ENCODE results near the gene CASP8AP2. TPM values are rescaled to one million over a fixed set of nuclear protein-coding genes. Genes with fewer than 3 reads are reported as not detected.
"Not testable (repeated sequence)": the region's sequence is repeated elsewhere in the genome, so short reads cannot be mapped to it uniquely, and the experiment has no call there.

CASP8AP2 gene
- total RNA-seq (2022) (21.2 and 24.3 TPM in 2 replicates), Bru-seq, nascent RNA (percentile 80 among the genes with signal in this experiment), BruChase-seq, experiment 1, labeled RNA remaining after a 6-hour chase (percentile 81 among the genes with signal in this experiment), BruChase-seq, experiment 2, labeled RNA remaining after a 2-hour chase (percentile 90 among the genes with signal in this experiment)
- long read RNA-seq, partial matches to known transcripts, result 0 of 6 reads
- long read RNA-seq, other reads (novel, unspliced or antisense), result 6 of 6 reads

GRCh38 chr6:89829472-89830169 lies at the start of gene CASP8AP2:
Gene CASP8AP2, plus strand, starts transcription at chr6:89829880.
- TF ChIP-seq, protein P1, sequence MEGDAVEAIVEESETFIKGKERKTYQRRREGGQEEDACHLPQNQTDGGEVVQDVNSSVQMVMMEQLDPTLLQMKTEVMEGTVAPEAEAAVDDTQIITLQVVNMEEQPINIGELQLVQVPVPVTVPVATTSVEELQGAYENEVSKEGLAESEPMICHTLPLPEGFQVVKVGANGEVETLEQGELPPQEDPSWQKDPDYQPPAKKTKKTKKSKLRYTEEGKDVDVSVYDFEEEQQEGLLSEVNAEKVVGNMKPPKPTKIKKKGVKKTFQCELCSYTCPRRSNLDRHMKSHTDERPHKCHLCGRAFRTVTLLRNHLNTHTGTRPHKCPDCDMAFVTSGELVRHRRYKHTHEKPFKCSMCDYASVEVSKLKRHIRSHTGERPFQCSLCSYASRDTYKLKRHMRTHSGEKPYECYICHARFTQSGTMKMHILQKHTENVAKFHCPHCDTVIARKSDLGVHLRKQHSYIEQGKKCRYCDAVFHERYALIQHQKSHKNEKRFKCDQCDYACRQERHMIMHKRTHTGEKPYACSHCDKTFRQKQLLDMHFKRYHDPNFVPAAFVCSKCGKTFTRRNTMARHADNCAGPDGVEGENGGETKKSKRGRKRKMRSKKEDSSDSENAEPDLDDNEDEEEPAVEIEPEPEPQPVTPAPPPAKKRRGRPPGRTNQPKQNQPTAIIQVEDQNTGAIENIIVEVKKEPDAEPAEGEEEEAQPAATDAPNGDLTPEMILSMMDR (IDR thresholded peaks at IDR 0.05; ENCODE audit: unreplicated experiment), result no peak
- peak within 1 kb of the TSS; percentile 98 for H3K4me3 Mint-ChIP-seq (ENCODE audit: low read depth, unreplicated experiment)
- peaks cover 13% of the 10 kb centered on the region for H3K4me1 Mint-ChIP-seq (ENCODE audit: low read depth, unreplicated experiment)
- intact Hi-C loops (cut with micrococcal nuclease; ENCODE audit: unreplicated experiment), result no loop called here
- CTCF ChIA-PET, result interaction anchor here (0.7 to 1.8 kb wide), 5 partner anchors 10 to 111 kb away, joined by 3 to 10 read pairs (median 4); partner anchors contain the start of gene MDN1
- no peaks in the 10 kb centered on the region for H3K9me3 Mint-ChIP-seq (ENCODE audit: low read depth, unreplicated experiment)
- DNase-seq, result peak; percentile 93
- no peaks in the 10 kb centered on the region for H3K27me3 Mint-ChIP-seq (ENCODE audit: unreplicated experiment)
- H3K36me3 Mint-ChIP-seq (ENCODE audit: insufficient read depth, unreplicated experiment), result peaks cover 40% of the 10 kb centered on the region
- BruUV-seq (replicated peaks), result no TSS peak
- H3K27ac Mint-ChIP-seq (ENCODE audit: unreplicated experiment), result peak within 1 kb of the TSS; percentile 90

DNA sequence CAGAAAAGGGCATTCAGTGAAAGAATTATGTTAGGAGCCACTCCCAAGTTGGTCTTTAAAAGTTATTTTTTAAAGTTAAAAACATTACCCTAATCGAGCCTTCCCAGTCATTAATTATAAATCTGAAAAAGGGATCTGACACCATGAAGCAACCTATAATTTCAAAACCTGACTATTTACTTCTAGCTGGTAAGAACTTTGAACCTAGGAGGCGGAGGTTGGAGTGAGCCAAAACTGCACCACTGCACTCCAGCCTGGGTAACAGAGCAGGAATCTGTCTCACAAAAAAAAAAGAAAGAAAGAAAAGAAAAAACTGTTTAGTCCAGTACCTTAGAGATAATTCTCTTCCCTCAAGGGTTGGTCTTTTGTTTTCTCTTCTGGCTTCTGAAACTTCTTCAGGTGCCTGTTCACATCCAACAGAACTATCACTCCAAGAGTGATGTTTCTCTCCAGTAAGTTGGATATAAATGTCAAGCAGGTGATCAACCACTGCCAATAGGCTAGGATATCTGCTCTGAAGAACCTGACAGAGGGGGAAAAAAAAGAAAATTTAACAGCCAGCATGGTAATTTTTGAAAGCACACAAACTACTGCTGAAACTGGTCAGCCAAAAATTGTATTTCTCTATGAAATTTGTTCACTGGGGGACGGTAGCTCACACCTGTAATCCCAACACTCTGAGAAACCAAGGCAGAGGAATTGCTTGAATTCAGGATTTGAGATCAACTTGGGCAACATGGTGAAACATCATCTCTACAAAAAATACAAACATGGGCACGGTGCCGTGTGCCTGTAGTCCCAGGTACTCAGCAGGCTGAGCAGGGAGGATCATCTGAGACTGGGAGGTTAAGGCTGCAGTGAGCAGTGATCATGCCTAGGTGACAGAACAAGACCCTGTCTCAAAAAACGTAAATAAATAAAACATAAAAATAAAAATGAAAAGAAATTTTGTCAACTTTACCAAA lies 48.3 kb upstream of the CASP8AP2 start:
- Mint-ChIP-seq H3K4me1 (ENCODE audit: low read depth, unreplicated experiment) (no peaks in the 10 kb centered on the region), H3K9me3 (ENCODE audit: low read depth, unreplicated experiment) (no peaks in the 10 kb centered on the region), H3K27me3 (ENCODE audit: unreplicated experiment) (no peaks in the 10 kb centered on the region), H3K4me3 (ENCODE audit: low read depth, unreplicated experiment) (no peak overlapping the region), H3K27ac (ENCODE audit: unreplicated experiment) (no peak overlapping the region), H3K36me3 (ENCODE audit: insufficient read depth, unreplicated experiment) (peaks cover under 1% of the 10 kb centered on the region)
- no peak for DNase-seq
- BruUV-seq (replicated peaks), result no TSS peak
- TF ChIP-seq, protein P1 (IDR thresholded peaks at IDR 0.05; ENCODE audit: unreplicated experiment), result no peak
- intact Hi-C loops (cut with micrococcal nuclease; ENCODE audit: unreplicated experiment), result no loop called here
- CTCF ChIA-PET, result no interaction called here

GRCh38 chr6:89782222-89782621 lies 47.5 kb upstream of the CASP8AP2 start:
- TF ChIP-seq, protein P1 (IDR thresholded peaks at IDR 0.05; ENCODE audit: unreplicated experiment), result no peak
- no peaks in the 10 kb centered on the region for H3K27me3 Mint-ChIP-seq (ENCODE audit: unreplicated experiment)
- no peak overlapping the region for H3K27ac Mint-ChIP-seq (ENCODE audit: unreplicated experiment)
- no TSS peak for BruUV-seq (replicated peaks)
- CTCF ChIA-PET, result no interaction called here
- DNase-seq, result no peak
- H3K4me3 Mint-ChIP-seq (ENCODE audit: low read depth, unreplicated experiment), result no peak overlapping the region
- no peaks in the 10 kb centered on the region for H3K4me1 Mint-ChIP-seq (ENCODE audit: low read depth, unreplicated experiment)
- H3K9me3 Mint-ChIP-seq (ENCODE audit: low read depth, unreplicated experiment), result no peaks in the 10 kb centered on the region
- intact Hi-C loops (cut with micrococcal nuclease; ENCODE audit: unreplicated experiment), result no loop called here
- peaks cover 8% of the 10 kb centered on the region for H3K36me3 Mint-ChIP-seq (ENCODE audit: insufficient read depth, unreplicated experiment)

GRCh38 chr6:89783293-89783692 lies 46.4 kb upstream of the CASP8AP2 start:
- H3K36me3 Mint-ChIP-seq (ENCODE audit: insufficient read depth, unreplicated experiment), result peaks cover 15% of the 10 kb centered on the region
- DNase-seq; H3K4me3 Mint-ChIP-seq (ENCODE audit: low read depth, unreplicated experiment); H3K27me3 Mint-ChIP-seq (ENCODE audit: unreplicated experiment); H3K9me3 Mint-ChIP-seq (ENCODE audit: low read depth, unreplicated experiment); H3K27ac Mint-ChIP-seq (ENCODE audit: unreplicated experiment); CTCF ChIA-PET; BruUV-seq (replicated peaks); intact Hi-C loops (cut with micrococcal nuclease; ENCODE audit: unreplicated experiment); H3K4me1 Mint-ChIP-seq (ENCODE audit: low read depth, unreplicated experiment): not testable (repeated sequence)

Measured in Calu3 (cell line).